ENCODE results near the gene MAP4K1. TPM values are rescaled to one million over a fixed set of nuclear protein-coding genes. Genes with fewer than 3 reads are reported as not detected.

Gene MAP4K1
- total and polyA plus RNA-seq, 2 of the 13 experiments (the other 11 are each of a cell fraction or from before 2014, with no cell fraction given): 0.24 to 0.89 TPM

- no peak for TF ChIP-seq NFE2 (CRISPR knock-in tag; IDR thresholded peaks at IDR 0.05)
- no peak for TF ChIP-seq ZBTB37 (CRISPR knock-in tag; IDR thresholded peaks at IDR 0.05)
- no peak for TF ChIP-seq ZNF772 (CRISPR knock-in tag; IDR thresholded peaks at IDR 0.05)
- no peak for TF ChIP-seq XRCC5 (optimal IDR thresholded peaks at IDR 0.05; ENCODE audit: low read length)
- TF ChIP-seq HNRNPLL (IDR thresholded peaks at IDR 0.05; ENCODE audit: low read depth, low read length, poor library complexity, severe bottlenecking): no peak
These were observed 20.7 kb downstream of the MAP4K1 start (continued) for GRCh38 chr19:38597075-38597474.

- Histone ChIP-seq H3K36me3 (replicated peaks in 1 of 2; ENCODE audit: control insufficient read depth in 1 of 2, insufficient read depth in 2 of 2, low read length in 2 of 2) (no peaks in the 10 kb centered on the region), H3K79me2 (ENCODE audit: insufficient read depth, low read length) (no peaks in the 10 kb centered on the region), H4K20me1 (ENCODE audit: insufficient read depth, low read length) (no peaks in the 10 kb centered on the region), H3K9me3 (ENCODE audit: low read length) (no peaks in the 10 kb centered on the region), H3K9ac (ENCODE audit: insufficient read depth, low read depth, low read length) (no peak overlapping the region), H3K4me3 (replicated peaks in 1 of 3; ENCODE audit: insufficient read depth in 1 of 3, low read depth in 2 of 3, low read length in 3 of 3) (peak overlapping the region in 2 of 3 experiments; percentile 28 to 63; a peak in 3 of 6 replicates), H3K27me3 (ENCODE audit: control insufficient read depth in 1 of 2, insufficient read depth in 2 of 2, low read length in 2 of 2) (no peaks in the 10 kb centered on the region; a peak in 1 of 5 replicates), H3K27ac (ENCODE audit: extremely low read length, insufficient read depth, low read length) (no peak overlapping the region), H3K4me1 (ENCODE audit: insufficient read depth, low read length) (0 out of 2 replicates have a peak, but pooled peaks cover 7% of the 10 kb centered on the region), H2AFZ (ENCODE audit: low read length) (no peak overlapping the region), H3K4me2 (ENCODE audit: low read depth, low read length) (peak overlapping the region; percentile 70)
- in situ Hi-C loops (cut with HindIII; ENCODE audit: extremely low pct_ligation_motif_present, low pct_unique_long_range_greater_than_20kb): no loop called here
- intact Hi-C loops (cut with micrococcal nuclease; ENCODE audit: unreplicated experiment): no loop called here
- 14% methylated on average over 33 of the region's 55 CpGs for WGBS (ENCODE audit: low lambda C conversion rate)
- no TSS peak for BruUV-seq (replicated peaks)
- DNase-seq (ENCODE audit: low spot score) (peak; percentile 20), ATAC-seq (peak; percentile 80), FAIRE-seq (no peak)
- ChIA-PET POLR2A (interaction anchor here (1.7 kb wide), 1 partner anchor 23 kb away, joined by 10 read pairs; the partner anchor contains the start of gene EIF3K), CTCF (ENCODE audit: low intra/inter-chr PET ratio, low total read pairs) (no interaction called here)
- TF ChIP-seq ZFY (CRISPR knock-in tag; IDR thresholded peaks at IDR 0.05): 0 out of 2 replicates have a peak, but pooled peaks have one; percentile 19
- TF ChIP-seq ZNF687 (CRISPR knock-in tag; IDR thresholded peaks at IDR 0.05): peak; percentile 65
- 0 out of 2 replicates have a peak, but pooled peaks have one; percentile 35 for TF ChIP-seq ZNF576 (CRISPR knock-in tag; IDR thresholded peaks at IDR 0.05)
- peak; percentile 24; the same call in 1 of the 2 replicates for TF ChIP-seq GABPB1 (CRISPR knock-in tag; IDR thresholded peaks at IDR 0.05)
- TF ChIP-seq FOSL2 (CRISPR knock-in tag; IDR thresholded peaks at IDR 0.05): no peak
- TF ChIP-seq ZFP91 (CRISPR knock-in tag; IDR thresholded peaks at IDR 0.05; ENCODE audit: borderline replicate concordance): 0 out of 2 replicates have a peak, but pooled peaks have one; percentile 11
- peak; percentile 48 for TF ChIP-seq RBM39 (IDR thresholded peaks at IDR 0.05; ENCODE audit: low read depth, low read length, poor library complexity, severe bottlenecking)
- 0 out of 2 replicates have a peak, but pooled peaks have one; percentile 15 for TF ChIP-seq ARNT2 (CRISPR knock-in tag; IDR thresholded peaks at IDR 0.05; ENCODE audit: low read depth)
These were observed 21.4 kb downstream of the MAP4K1 start for GRCh38 chr19:38596057-38596981.

Data from HepG2 (cell line).